Coronary artery (tissue), 2 donors: ENCODE results near the gene ACYP2.
"Not testable (repeated sequence)": the region's sequence is repeated elsewhere in the genome, so short reads cannot be mapped to it uniquely, and the experiment has no call there.

Source experiments
- DNase-seq: peaks from one replicate; pipeline ENCODE4 v3.0.0-alpha.2; 2017; ENCODE audit warnings: low spot score
- H3K27ac ChIP-seq, 2 donors: fragments of 200-600 bp; sonication (generic); one replicate each; pipeline ENCODE4 v1.5.1; 2016 to 2019
- H3K4me3 ChIP-seq: fragments of 200-600 bp; sonication (generic); 2 replicates; pipeline ENCODE4 v1.5.1; 2016; ENCODE audit warnings: mild to moderate bottlenecking, moderate library complexity
- CTCF ChIP-seq: fragments of 200-600 bp; sonication (generic); IDR thresholded peaks from one replicate; pipeline ENCODE4 v1.5.1; 2019; ENCODE audit warnings: antibody characterized with exemption

ACYP2 gene

GRCh38 chr2:54318821-54319220 lies 203.4 kb downstream of the ACYP2 start:
- H3K27ac ChIP-seq: no peak overlapping the region
- no peak overlapping the region for H3K4me3 ChIP-seq
- no peak for DNase-seq
- TF ChIP-seq CTCF: no peak

- H3K27ac ChIP-seq: no peak overlapping the region
- no peak for TF ChIP-seq CTCF
- DNase-seq: no peak
Observed at GRCh38 chr2:54321047-54321446, 205.6 kb downstream of the ACYP2 start.

GRCh38 chr2:54324517-54324916 lies 209.1 kb downstream of the ACYP2 start:
- DNase-seq, H3K27ac ChIP-seq, H3K4me3 ChIP-seq: not testable (repeated sequence)

More at GRCh38 chr2:54321047-54321446, 205.6 kb downstream of the ACYP2 start:
- no peak overlapping the region for H3K4me3 ChIP-seq

GRCh38 chr2:54325148-54325547 lies 209.7 kb downstream of the ACYP2 start:
- H3K4me3 ChIP-seq: no peak overlapping the region
- no peak for DNase-seq
- H3K27ac ChIP-seq: no peak overlapping the region
- TF ChIP-seq CTCF: no peak

- DNase-seq: no peak
- H3K4me3 ChIP-seq: peak overlapping the region; percentile 84
- H3K27ac ChIP-seq: peak overlapping the region; percentile 87 to 98
- no peak for TF ChIP-seq CTCF
Observed at GRCh38 chr2:54329482-54330161, 214.2 kb downstream of the ACYP2 start.

- H3K27ac ChIP-seq: peak overlapping the region; percentile 87 to 98
- TF ChIP-seq CTCF: no peak
- H3K4me3 ChIP-seq: peak overlapping the region; percentile 84
- DNase-seq: peak; percentile 98
Observed at GRCh38 chr2:54330162-54330925, 214.9 kb downstream of the ACYP2 start.

GRCh38 chr2:54330926-54331835 lies 215.8 kb downstream of the ACYP2 start:
- peak overlapping the region; percentile 84 for H3K4me3 ChIP-seq
- no peak for TF ChIP-seq CTCF
- DNase-seq: no peak
- H3K27ac ChIP-seq: peak overlapping the region; percentile 87 to 98
